ENCODE results near the gene DNALI1. TPM values are rescaled to one million over a fixed set of nuclear protein-coding genes. Genes with fewer than 3 reads are reported as not detected.
A peak's percentile ranks its signal among the peaks of the same experiment; 100 is the strongest.
"Not testable (repeated sequence)": the region's sequence is repeated elsewhere in the genome, so short reads cannot be mapped to it uniquely, and the experiment has no call there.

The DNALI1 gene
- total RNA-seq, 1 donor from 2014 or later: 28.1 TPM

GRCh38 chr1:37570528-37571334 lies 14.0 kb downstream of the DNALI1 start:
- no peak for TF ChIP-seq CTCF (IDR thresholded peaks at IDR 0.05)
- DNase-seq: no peak
- Histone ChIP-seq H3K4me1 (no peaks in the 10 kb centered on the region), H3K27ac (no peak overlapping the region), H3K9me3 (no peaks in the 10 kb centered on the region), H3K36me3 (peaks cover 100% of the 10 kb centered on the region), H3K4me3 (no peak overlapping the region), H3K27me3 (ENCODE audit: low read depth) (no peaks in the 10 kb centered on the region)
- ATAC-seq: no peak
- intact Hi-C loops (cut with DNase I): no loop called here

GRCh38 chr1:37574834-37575480 lies 18.2 kb downstream of the DNALI1 start:
- no peak for TF ChIP-seq CTCF (IDR thresholded peaks at IDR 0.05)
- no peak for DNase-seq
- H3K9me3 ChIP-seq: no peaks in the 10 kb centered on the region
- no peaks in the 10 kb centered on the region for H3K4me1 ChIP-seq
- ATAC-seq: no peak
- intact Hi-C loops (cut with DNase I): no loop called here
- no peak overlapping the region for H3K27ac ChIP-seq
- H3K27me3 ChIP-seq (ENCODE audit: low read depth): no peaks in the 10 kb centered on the region
- peaks cover 100% of the 10 kb centered on the region for H3K36me3 ChIP-seq
- no peak overlapping the region for H3K4me3 ChIP-seq

- H3K9me3 ChIP-seq: no peaks in the 10 kb centered on the region
- H3K36me3 ChIP-seq: peaks cover 100% of the 10 kb centered on the region
Measured at GRCh38 chr1:37575692-37576091, 19.0 kb downstream of the DNALI1 start.

GRCh38 chr1:37584544-37584943 lies 27.8 kb downstream of the DNALI1 start:
- H3K27ac ChIP-seq; H3K4me1 ChIP-seq; H3K27me3 ChIP-seq (ENCODE audit: low read depth); H3K4me3 ChIP-seq; DNase-seq; ATAC-seq; intact Hi-C loops (cut with DNase I); H3K9me3 ChIP-seq: not testable (repeated sequence)
- peaks cover 99% of the 10 kb centered on the region for H3K36me3 ChIP-seq

More at GRCh38 chr1:37575692-37576091, 19.0 kb downstream of the DNALI1 start:
- Histone ChIP-seq H3K27me3 (ENCODE audit: low read depth) (no peaks in the 10 kb centered on the region), H3K4me3 (no peak overlapping the region), H3K4me1 (no peaks in the 10 kb centered on the region), H3K27ac (no peak overlapping the region)
- ATAC-seq: peak in 1 of 2 donors; percentile 59
- no peak for TF ChIP-seq CTCF (IDR thresholded peaks at IDR 0.05)
- intact Hi-C loops (cut with DNase I): no loop called here
- no peak for DNase-seq

GRCh38 chr1:37588939-37589338 lies 32.2 kb downstream of the DNALI1 start:
- Histone ChIP-seq H3K36me3 (peaks cover 87% of the 10 kb centered on the region), H3K4me1 (peaks cover 5% of the 10 kb centered on the region), H3K9me3 (no peaks in the 10 kb centered on the region), H3K4me3 (no peak overlapping the region), H3K27ac (no peak overlapping the region), H3K27me3 (ENCODE audit: low read depth) (no peaks in the 10 kb centered on the region)
- no peak for ATAC-seq
- no peak for DNase-seq
- intact Hi-C loops (cut with DNase I): no loop called here
- no peak for TF ChIP-seq CTCF (IDR thresholded peaks at IDR 0.05)

GRCh38 chr1:37593726-37594125 lies 37.0 kb downstream of the DNALI1 start:
- H3K27ac ChIP-seq: no peak overlapping the region
- no peaks in the 10 kb centered on the region for H3K27me3 ChIP-seq (ENCODE audit: low read depth)
- no peak overlapping the region for H3K4me3 ChIP-seq
- peaks cover 40% of the 10 kb centered on the region for H3K36me3 ChIP-seq
- DNase-seq: no peak
- intact Hi-C loops (cut with DNase I): no loop called here
- H3K9me3 ChIP-seq: no peaks in the 10 kb centered on the region
- H3K4me1 ChIP-seq: peaks cover 25% of the 10 kb centered on the region
- ATAC-seq: no peak
- TF ChIP-seq CTCF (IDR thresholded peaks at IDR 0.05): no peak

All from lower lobe of right lung (tissue), 2 donors.